ENCODE data around the gene POU5F1.

The POU5F1 gene

DNA sequence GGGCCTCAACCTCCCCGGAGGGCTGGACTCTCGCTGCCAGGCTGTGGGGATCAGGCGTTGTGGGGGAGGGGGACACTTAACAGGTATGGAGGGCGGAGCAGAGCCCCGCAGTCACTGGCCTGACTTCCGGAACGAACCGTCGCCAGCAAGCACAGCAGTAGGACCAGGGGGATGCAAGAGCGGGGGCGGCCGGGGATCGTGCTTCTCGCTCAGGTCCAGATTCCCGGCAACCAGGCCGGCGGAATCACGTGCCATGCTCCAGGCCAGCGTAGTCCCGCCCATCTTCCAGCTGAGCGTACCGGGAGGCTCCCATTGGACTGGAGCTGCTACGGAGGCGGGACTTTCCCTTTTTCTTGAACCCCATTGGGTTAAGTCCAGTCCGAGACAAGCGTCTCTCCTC, 10.0 kb upstream of the POU5F1 start:
- TF ChIP-seq, protein P1, sequence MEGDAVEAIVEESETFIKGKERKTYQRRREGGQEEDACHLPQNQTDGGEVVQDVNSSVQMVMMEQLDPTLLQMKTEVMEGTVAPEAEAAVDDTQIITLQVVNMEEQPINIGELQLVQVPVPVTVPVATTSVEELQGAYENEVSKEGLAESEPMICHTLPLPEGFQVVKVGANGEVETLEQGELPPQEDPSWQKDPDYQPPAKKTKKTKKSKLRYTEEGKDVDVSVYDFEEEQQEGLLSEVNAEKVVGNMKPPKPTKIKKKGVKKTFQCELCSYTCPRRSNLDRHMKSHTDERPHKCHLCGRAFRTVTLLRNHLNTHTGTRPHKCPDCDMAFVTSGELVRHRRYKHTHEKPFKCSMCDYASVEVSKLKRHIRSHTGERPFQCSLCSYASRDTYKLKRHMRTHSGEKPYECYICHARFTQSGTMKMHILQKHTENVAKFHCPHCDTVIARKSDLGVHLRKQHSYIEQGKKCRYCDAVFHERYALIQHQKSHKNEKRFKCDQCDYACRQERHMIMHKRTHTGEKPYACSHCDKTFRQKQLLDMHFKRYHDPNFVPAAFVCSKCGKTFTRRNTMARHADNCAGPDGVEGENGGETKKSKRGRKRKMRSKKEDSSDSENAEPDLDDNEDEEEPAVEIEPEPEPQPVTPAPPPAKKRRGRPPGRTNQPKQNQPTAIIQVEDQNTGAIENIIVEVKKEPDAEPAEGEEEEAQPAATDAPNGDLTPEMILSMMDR (IDR thresholded peaks at IDR 0.05; ENCODE audit: low read length, missing control alignments): no peak
- peak; percentile 86 for DNase-seq (ENCODE audit: low read depth)
- peak overlapping the region; percentile 54 for H3K4me3 ChIP-seq (replicated peaks; ENCODE audit: low read depth, low read length)

DNA sequence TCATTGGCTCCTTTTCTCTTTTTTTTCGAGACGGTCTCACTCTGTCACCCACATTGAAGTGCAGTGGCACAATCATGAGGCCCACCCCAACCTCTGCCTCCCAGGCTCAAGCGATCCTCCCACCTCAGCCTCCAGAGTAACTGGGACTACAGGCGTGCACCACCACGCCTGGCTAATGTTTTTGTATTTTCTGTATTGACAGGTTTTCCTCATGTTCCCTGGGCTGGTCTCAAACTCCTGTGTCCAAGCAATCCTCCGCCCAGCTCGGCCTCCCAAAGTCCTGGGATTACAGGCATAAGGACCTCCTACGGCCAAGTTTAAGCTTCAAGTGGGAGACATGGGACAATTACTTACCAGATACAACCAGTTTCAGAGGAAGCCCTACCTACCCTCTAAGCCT, 9.4 kb upstream of the POU5F1 start:
- TF ChIP-seq, protein P1 (IDR thresholded peaks at IDR 0.05; ENCODE audit: low read length, missing control alignments): no peak
- H3K4me3 ChIP-seq (replicated peaks; ENCODE audit: low read depth, low read length): peak overlapping the region; percentile 54
- DNase-seq (ENCODE audit: low read depth): no peak

DNA sequence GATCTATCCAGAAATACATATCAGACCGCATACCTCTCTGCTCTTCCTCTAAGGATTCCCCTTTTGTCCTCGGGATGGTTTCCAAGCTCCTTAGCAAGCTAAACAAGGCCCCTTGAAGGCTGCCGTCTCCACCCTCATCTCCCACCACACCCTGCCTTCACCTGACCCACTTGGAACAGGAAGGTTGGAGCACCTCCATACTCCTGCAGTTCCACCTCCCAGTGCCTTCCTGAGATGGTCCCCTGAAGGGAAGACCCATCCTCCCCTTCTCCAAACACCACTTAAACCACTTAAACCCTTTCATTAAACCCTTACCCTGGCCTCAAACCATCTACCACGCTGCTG, 8.5 kb upstream of the POU5F1 start:
- TF ChIP-seq, protein P1 (IDR thresholded peaks at IDR 0.05; ENCODE audit: low read length, missing control alignments): no peak
- H3K4me3 ChIP-seq (replicated peaks; ENCODE audit: low read depth, low read length): peak overlapping the region; percentile 3
- DNase-seq (ENCODE audit: low read depth): no peak

DNA sequence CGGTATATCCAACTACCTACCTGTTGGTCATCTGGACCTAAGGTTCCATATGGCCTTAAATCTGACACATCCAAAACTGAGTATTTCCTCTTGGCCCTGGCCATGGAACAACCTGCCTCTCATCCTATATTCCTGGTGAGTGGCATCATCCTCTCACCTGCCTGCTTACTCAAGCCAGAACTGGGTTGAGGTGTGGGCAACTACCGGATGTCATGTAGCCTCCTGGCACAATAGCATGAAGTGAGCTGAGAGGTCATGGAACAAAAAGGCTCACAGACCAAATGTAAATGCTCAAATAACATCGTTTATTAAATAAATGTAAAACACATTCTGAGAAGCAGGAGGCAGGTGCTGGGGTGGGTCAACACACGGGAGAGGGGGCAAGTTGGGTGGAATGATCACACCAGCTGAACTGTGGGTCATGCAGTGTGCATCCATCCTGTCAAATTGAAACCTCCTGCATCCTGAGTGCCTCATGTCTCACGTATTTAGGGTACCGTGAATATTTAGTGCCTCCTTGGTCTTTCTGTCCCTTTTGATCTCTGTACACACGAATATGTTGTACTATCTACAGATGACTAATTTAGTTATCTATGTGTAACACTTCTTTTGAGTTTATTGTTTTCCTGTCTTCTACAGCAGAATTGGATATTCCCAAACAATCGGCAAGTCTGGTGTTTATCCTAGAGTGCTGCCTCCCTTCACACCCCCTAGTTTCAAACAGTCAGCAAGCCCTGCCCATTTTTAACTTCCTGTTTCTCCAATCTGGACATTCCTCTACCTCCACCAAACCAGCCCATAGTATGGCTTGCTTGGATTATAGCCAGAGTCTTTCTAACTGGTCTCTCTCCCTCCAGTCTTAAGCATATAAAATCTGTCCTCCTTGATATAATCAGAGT, 7.9 kb upstream of the POU5F1 start:
- TF ChIP-seq, protein P1 (IDR thresholded peaks at IDR 0.05; ENCODE audit: low read length, missing control alignments): no peak
- no peak overlapping the region for H3K4me3 ChIP-seq (replicated peaks; ENCODE audit: low read depth, low read length)
- peak; percentile 37 for DNase-seq (ENCODE audit: low read depth)

DNA sequence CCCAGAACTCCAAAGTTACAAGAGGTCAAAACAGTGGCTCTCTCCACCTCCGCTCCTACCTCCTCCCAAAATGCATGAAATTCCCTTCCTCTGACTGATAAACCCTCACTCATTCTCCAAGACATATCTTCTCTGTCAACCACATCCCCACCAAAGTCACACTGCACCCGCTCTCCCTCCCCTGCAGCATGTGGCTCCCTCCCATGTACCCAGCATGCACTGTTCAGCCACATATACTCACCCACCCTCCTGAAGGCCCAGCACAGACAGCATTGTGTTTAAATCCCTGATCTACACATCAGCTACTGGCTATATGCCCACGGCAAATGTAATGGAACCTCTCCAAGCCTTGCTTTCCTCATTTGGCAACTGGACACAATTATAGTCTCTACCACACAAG, 5.5 kb upstream of the POU5F1 start:
- H3K4me3 ChIP-seq (replicated peaks; ENCODE audit: low read depth, low read length): no peak overlapping the region
- TF ChIP-seq, protein P1 (IDR thresholded peaks at IDR 0.05; ENCODE audit: low read length, missing control alignments): no peak
- DNase-seq (ENCODE audit: low read depth): peak; percentile 59

DNA sequence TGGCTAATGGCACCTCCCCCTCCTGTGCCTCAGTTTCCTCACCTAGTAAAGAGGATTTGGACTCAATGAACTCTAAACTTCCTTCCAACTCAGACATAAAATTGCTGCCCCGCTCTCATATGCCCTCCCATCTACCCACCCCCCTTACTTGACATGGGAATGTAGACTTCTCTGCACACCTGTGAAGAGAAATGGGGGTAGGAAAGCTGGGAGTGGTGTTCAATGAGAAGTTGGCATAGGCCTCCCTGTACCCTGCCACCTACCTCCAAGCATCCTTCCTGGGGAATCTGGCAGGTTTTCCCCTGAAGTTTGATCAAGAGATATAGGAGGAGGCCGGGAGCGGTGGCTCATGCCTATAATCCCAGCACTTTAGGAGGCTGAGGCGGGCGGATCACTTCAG, 3.9 kb upstream of the POU5F1 start:
- TF ChIP-seq, protein P1 (IDR thresholded peaks at IDR 0.05; ENCODE audit: low read length, missing control alignments): no peak
- DNase-seq (ENCODE audit: low read depth): no peak
- H3K4me3 ChIP-seq (replicated peaks; ENCODE audit: low read depth, low read length): no peak overlapping the region

DNA sequence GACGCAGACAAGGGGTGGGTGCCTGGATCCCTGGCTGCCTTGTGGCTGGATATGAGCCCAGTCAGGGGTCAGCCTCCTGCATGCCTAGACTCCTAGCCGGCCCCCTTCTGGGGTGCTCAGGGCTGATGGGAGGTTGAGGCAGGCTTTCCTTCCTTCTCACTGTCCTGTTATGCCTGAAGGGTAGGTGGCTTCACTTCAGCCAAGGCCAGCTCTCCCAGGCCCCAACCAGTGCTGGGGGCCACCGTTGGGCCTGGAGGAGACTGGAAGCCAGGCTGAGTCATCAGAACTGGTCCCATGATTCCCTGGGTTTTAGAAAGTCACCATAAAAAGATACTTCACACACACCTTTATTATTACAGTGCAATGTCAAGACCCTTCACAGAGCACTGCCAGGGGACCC, 2.9 kb upstream of the POU5F1 start:
- DNase-seq (ENCODE audit: low read depth): no peak
- TF ChIP-seq, protein P1 (IDR thresholded peaks at IDR 0.05; ENCODE audit: low read length, missing control alignments): no peak
- no peak overlapping the region for H3K4me3 ChIP-seq (replicated peaks; ENCODE audit: low read depth, low read length)
